HepG2 (cell line): ENCODE measurements around the gene NFE2L2. TPM values are rescaled to one million over a fixed set of nuclear protein-coding genes. Genes with fewer than 3 reads are reported as not detected.

Source experiments
- ATAC-seq: fragments of 200-7000 bp; cut with Tn5 transposase; 3 replicates; pipeline ENCODE4 v1.9.1; 2020; ENCODE audit warnings: mild to moderate bottlenecking, moderate library complexity
- BruUV-seq: library from RNA; stranded (reverse); fragments of 400-500 nt; replicated peaks from 2 replicates; lab custom pipeline; 2021; lab: Mats Ljungman, UMichigan
- CTCF ChIA-PET: fragments of 300-600 bp; formaldehyde crosslinking; extraction: SDS; loops from one replicate; lab custom pipeline; 2021; ENCODE audit warnings: low total read pairs, inconsistent platforms, low intra/inter-chr PET ratio; lab: Yijun Ruan, JAX
- POLR2A ChIA-PET: fragments of 350-600 bp; sonication (Branson Sonifier 250); formaldehyde crosslinking; loops from one replicate; lab custom pipeline; 2020; ENCODE audit warnings: antibody characterized with exemption, inconsistent platforms; lab: Yijun Ruan, JAX
- DNase-seq: peaks from one replicate; pipeline ENCODE4 v3.0.0-alpha.2; 2015; ENCODE audit warnings: low spot score
- FAIRE-seq: peaks from 3 replicates; lab custom pipeline; 2011; peaks lifted over from hg19 to GRCh38; lab: Jason Lieb, UNC
- H2AFZ ChIP-seq: one replicate; pipeline ENCODE4 v1.6.1; 2011; ENCODE audit warnings: low read length, inconsistent platforms
- H3K27ac ChIP-seq: fragments of 300-600 bp; 3 replicates; pipeline ENCODE4 v1.8.0; 2011; ENCODE audit warnings: mixed run types, mild to moderate bottlenecking, mixed read lengths, low read length, inconsistent platforms; ENCODE audit not compliant: insufficient read depth; ENCODE audit errors: extremely low read length
- H3K27me3 ChIP-seq, 2 experiments: fragments of 200-600 bp in 1 of 2; 2 replicates in 1 of 2; 3 replicates in 1 of 2; pipeline versions ENCODE4 v1.6.0 to v1.8.0; 2011; ENCODE audit warnings: low read length in 2 of 2, mild to moderate bottlenecking in 2 of 2, moderate library complexity in 2 of 2, inconsistent platforms in 1 of 2; ENCODE audit not compliant: insufficient read depth in 2 of 2, control insufficient read depth in 1 of 2
- H3K36me3 ChIP-seq, 2 experiments: fragments of 200-600 bp in 1 of 2; replicated peaks in 1 of 2; 2 replicates in 1 of 2; 3 replicates in 1 of 2; pipeline versions ENCODE4 v1.5.1 to v1.8.0; 2011; ENCODE audit warnings: low read length in 2 of 2, inconsistent platforms in 1 of 2; ENCODE audit not compliant: insufficient read depth in 2 of 2, control insufficient read depth in 1 of 2
- H3K4me1 ChIP-seq: 2 replicates; pipeline ENCODE4 v1.5.1; 2012; ENCODE audit warnings: low read length, inconsistent platforms; ENCODE audit not compliant: insufficient read depth
- H3K4me2 ChIP-seq: 2 replicates; pipeline ENCODE4 v1.6.0; 2011; ENCODE audit warnings: low read depth, low read length, inconsistent platforms
- H3K4me3 ChIP-seq, 3 experiments: fragments of 200-600 bp in 1 of 3; sonication (generic), shearing (Covaris generic) in 1 of 3; replicated peaks in 1 of 3; 2 replicates each; pipeline ENCODE4 v1.5.1; 2011 to 2016; ENCODE audit warnings: low read length in 3 of 3, inconsistent platforms in 2 of 3, low read depth in 2 of 3, mild to moderate bottlenecking in 2 of 3, control low read depth in 1 of 3, mixed read lengths in 1 of 3; ENCODE audit not compliant: insufficient read depth in 1 of 3
- H3K79me2 ChIP-seq: one replicate; pipeline ENCODE4 v1.6.1; 2011; ENCODE audit warnings: low read length, inconsistent platforms; ENCODE audit not compliant: insufficient read depth
- H3K9ac ChIP-seq: 2 replicates; pipeline ENCODE4 v1.6.0; 2011; ENCODE audit warnings: mild to moderate bottlenecking, low read depth, low read length, inconsistent platforms; ENCODE audit not compliant: insufficient read depth
- H3K9me3 ChIP-seq: 2 replicates; pipeline ENCODE4 v1.5.1; 2012; ENCODE audit warnings: mild to moderate bottlenecking, low read length
- H4K20me1 ChIP-seq: 2 replicates; pipeline ENCODE4 v1.6.0; 2011; ENCODE audit warnings: inconsistent platforms, mild to moderate bottlenecking, low read length, moderate library complexity; ENCODE audit not compliant: insufficient read depth
- ARID5B ChIP-seq: IDR thresholded peaks from 2 replicates; pipeline ENCODE4 v1.4.0; 2020; ENCODE audit warnings: mild to moderate bottlenecking, missing genetic modification reagents
- CREM ChIP-seq, 2 experiments: sonication (generic) in 1 of 2; formaldehyde crosslinking in 1 of 2; IDR thresholded peaks; 2 replicates each; pipeline versions ENCODE4 v1.4.0 to v1.6.1; 2016 to 2020; ENCODE audit warnings: antibody characterized with exemption in 1 of 2, mild to moderate bottlenecking in 1 of 2, missing genetic modification reagents in 1 of 2
- DBP ChIP-seq: sonication (generic); formaldehyde crosslinking; IDR thresholded peaks from 2 replicates; pipeline ENCODE4 v1.4.0; 2020; ENCODE audit warnings: missing genetic modification reagents; ENCODE audit errors: not compliant biosample characterization
- GFI1 ChIP-seq: sonication (generic); formaldehyde crosslinking; IDR thresholded peaks from 2 replicates; pipeline ENCODE4 v1.5.0; 2020; ENCODE audit warnings: missing genetic modification reagents, mild to moderate bottlenecking, borderline replicate concordance
- JARID2 ChIP-seq: sonication (generic); formaldehyde crosslinking; IDR thresholded peaks from 2 replicates; pipeline ENCODE4 v1.8.1; 2023; ENCODE audit warnings: missing genetic modification reagents, inconsistent platforms; ENCODE audit not compliant: insufficient replicate concordance
- MEIS2 ChIP-seq: sonication (generic); formaldehyde crosslinking; IDR thresholded peaks from 2 replicates; pipeline ENCODE4 v1.9.0; 2021; ENCODE audit warnings: mild to moderate bottlenecking, missing genetic modification reagents
- MTA1 ChIP-seq: sonication (generic); formaldehyde crosslinking; IDR thresholded peaks from 2 replicates; pipeline ENCODE4 v1.4.0; 2020; ENCODE audit warnings: missing genetic modification reagents, mild to moderate bottlenecking, borderline replicate concordance
- MTF1 ChIP-seq: sonication (generic); formaldehyde crosslinking; IDR thresholded peaks from 2 replicates; pipeline ENCODE4 v1.5.0; 2020; ENCODE audit warnings: missing genetic modification reagents
- MXI1 ChIP-seq: IDR thresholded peaks from 3 replicates; pipeline ENCODE4 v1.6.1; 2012; ENCODE audit warnings: low read depth, low read length, inconsistent platforms, borderline replicate concordance
- PRDM4 ChIP-seq: sonication (generic); formaldehyde crosslinking; IDR thresholded peaks from 2 replicates; pipeline ENCODE4 v1.9.0; 2021; ENCODE audit warnings: missing genetic modification reagents, borderline replicate concordance
- RBM22 ChIP-seq: fragments of 200-400 bp; formaldehyde crosslinking; optimal IDR thresholded peaks from 2 replicates; pipeline ENCODE3; 2017; ENCODE audit warnings: mild to moderate bottlenecking, low read length, moderate library complexity
- TEAD3 ChIP-seq: optimal IDR thresholded peaks from 2 replicates; pipeline ENCODE3; 2016; ENCODE audit warnings: borderline replicate concordance
- ZMAT3 ChIP-seq: sonication (generic); formaldehyde crosslinking; conservative IDR thresholded peaks from 2 replicates; pipeline ENCODE4 v1.7.0; 2021; ENCODE audit warnings: missing genetic modification reagents
- ZNF891 ChIP-seq: sonication (generic); formaldehyde crosslinking; IDR thresholded peaks from 2 replicates; pipeline ENCODE4 v1.5.0; 2020; ENCODE audit warnings: mild to moderate bottlenecking, missing genetic modification reagents
- WGBS: methylation state at CpG from one replicate; pipeline ENCODE4 v1.1.6; 2017; ENCODE audit warnings: low lambda C conversion rate; 5-methylcytosine and 5-hydroxymethylcytosine counted together
- in situ Hi-C: cut with HindIII; loops from 2 replicates; pipeline ENCODE4 v1.10.0; 2017; ENCODE audit warnings: low pct_unique_long_range_greater_than_20kb; ENCODE audit not compliant: extremely low pct_ligation_motif_present
- intact Hi-C: fragments of 100-400 bp; cut with micrococcal nuclease; formaldehyde crosslinking; loops from one replicate; pipeline ENCODE4 v1.10.0; 2022; ENCODE audit not compliant: unreplicated experiment
- polyA plus RNA-seq, 8 experiments: library from polyadenylated mRNA; depleted of rRNA in 3 of 8; stranded (reverse) in 7 of 8; unstranded in 1 of 8; fragments of >200 nt; fragmentation: Illumina TruSeq in 4 of 8; extraction: Trizol in 4 of 8; gene quantifications; 2 replicates each; pipeline versions ENCODE4 v1.2.1 to v1.2.3, GENCODE V29; 2011 to 2016; ENCODE audit warnings: low read depth in 4 of 8, missing spikeins in 1 of 8, mixed read lengths in 1 of 8; ENCODE audit not compliant: insufficient read depth in 1 of 8
- total RNA-seq, 5 experiments: library from RNA; depleted of rRNA; stranded (reverse); fragments of >200 nt; fragmentation: Illumina TruSeq; extraction: Trizol; gene quantifications; 2 replicates each; pipeline ENCODE4 v1.2.3, GENCODE V29; 2016; ENCODE audit warnings: low read depth in 1 of 5

NFE2L2 gene
- total and polyA plus RNA-seq, 2 of the 13 experiments (the other 11 are each of a cell fraction or from before 2014, with no cell fraction given), result 84.6 to 215 TPM

GRCh38 chr2:177275743-177276055 is 11.2 kb upstream of the NFE2L2 start:
- H3K4me2 ChIP-seq, result no peak overlapping the region
- CTCF ChIA-PET, result no interaction called here
- 94% methylated on average over 4 of the region's 4 CpGs for WGBS

More at GRCh38 chr2:177275743-177276055, 11.2 kb upstream of the NFE2L2 start:
- Histone ChIP-seq H3K36me3 (no peaks in the 10 kb centered on the region), H2AFZ (no peak overlapping the region), H3K9me3 (no peaks in the 10 kb centered on the region), H3K79me2 (no peaks in the 10 kb centered on the region), H3K4me1 (peaks cover 22% of the 10 kb centered on the region), H3K27me3 (no peaks in the 10 kb centered on the region), H3K27ac (no peak overlapping the region), H3K9ac (no peak overlapping the region), H4K20me1 (no peaks in the 10 kb centered on the region), H3K4me3 (no peak overlapping the region)
- DNase-seq (no peak), FAIRE-seq (no peak), ATAC-seq (no peak)
- POLR2A ChIA-PET, result no interaction called here
- in situ Hi-C loops, result no loop called here
- TF ChIP-seq JARID2 (CRISPR knock-in tag) (no peak), GFI1 (CRISPR knock-in tag) (no peak), MTA1 (CRISPR knock-in tag) (no peak), MEIS2 (CRISPR knock-in tag) (no peak), ZNF891 (no peak), PRDM4 (CRISPR knock-in tag) (no peak), MXI1 (no peak), MTF1 (CRISPR knock-in tag) (no peak), TEAD3 (CRISPR knock-in tag) (no peak), DBP (CRISPR knock-in tag) (no peak), CREM (IDR thresholded peaks at IDR 0.05) (no peak), CREM (CRISPR knock-in tag; IDR thresholded peaks at IDR 0.05) (no peak), ARID5B (CRISPR knock-in tag) (no peak), ZMAT3 (CRISPR knock-in tag) (no peak), RBM22 (no peak)
- intact Hi-C loops, result no loop called here
- BruUV-seq, result no TSS peak
